Measurements from ENCODE around the gene HADHB.

Gene HADHB

DNA sequence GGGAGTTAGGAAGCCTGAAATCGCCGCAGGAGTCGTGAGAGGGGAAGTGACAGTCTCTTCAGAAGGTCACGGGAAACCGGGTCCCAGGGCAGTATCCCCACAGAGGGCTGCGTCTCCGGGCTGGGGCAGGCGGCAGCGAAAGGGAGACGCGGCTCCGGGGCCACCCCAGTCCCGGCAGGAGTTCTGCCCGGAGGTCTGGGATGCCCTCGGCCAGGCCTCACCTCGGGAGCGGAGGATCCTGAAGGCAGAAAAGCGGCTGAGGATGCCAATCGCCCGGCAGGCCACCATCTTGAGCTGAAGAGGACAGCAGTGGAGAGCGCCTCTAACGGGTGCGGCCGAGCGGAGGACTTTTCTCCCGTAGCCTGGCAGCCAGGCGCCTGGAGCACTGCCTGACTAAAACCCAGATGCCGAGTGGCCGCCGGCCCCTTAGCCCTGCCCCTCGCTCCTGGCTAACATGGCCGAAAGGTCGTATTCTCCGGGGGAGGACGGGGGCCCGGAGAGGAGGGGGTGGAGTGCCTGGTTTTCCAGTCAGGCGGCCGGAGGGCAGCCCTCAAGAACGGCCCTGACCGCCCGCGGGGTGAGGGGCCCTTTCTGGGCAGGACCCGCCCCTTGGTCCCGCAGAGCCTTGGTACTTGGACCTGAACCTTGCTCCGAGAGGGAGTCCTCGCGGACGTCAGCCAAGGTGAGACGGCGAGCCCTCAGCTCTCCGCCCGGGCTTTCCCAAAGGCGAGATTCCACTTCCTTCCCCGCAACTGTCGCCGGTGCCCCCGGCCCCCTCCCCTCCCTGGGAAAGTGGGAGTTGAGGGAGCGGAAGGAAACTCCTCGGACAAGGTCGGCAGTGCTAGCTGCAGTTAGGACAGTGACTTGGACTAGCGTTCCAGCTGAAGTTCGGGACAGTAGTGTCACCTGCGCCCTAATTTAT lies at the start of gene HADHB, which contains the start of gene HADHA:
TSS of gene HADHB (plus strand) at position 631 of the 922 bp plus-strand sequence. CDS start 9,316 bp downstream, outside the sequence.
TSS of gene HADHA (minus strand) at position 324 of the 922 bp plus-strand sequence. CDS start at position 288, 36 bp downstream.
- peak; percentile 70 for DNase-seq

GRCh38 chr2:26195040-26195984 lies 49.4 kb upstream of the HADHB start:
- no peak for DNase-seq

- DNase-seq, result no peak
These were observed 47.9 kb upstream of the HADHB start for GRCh38 chr2:26196683-26197418.

DNA sequence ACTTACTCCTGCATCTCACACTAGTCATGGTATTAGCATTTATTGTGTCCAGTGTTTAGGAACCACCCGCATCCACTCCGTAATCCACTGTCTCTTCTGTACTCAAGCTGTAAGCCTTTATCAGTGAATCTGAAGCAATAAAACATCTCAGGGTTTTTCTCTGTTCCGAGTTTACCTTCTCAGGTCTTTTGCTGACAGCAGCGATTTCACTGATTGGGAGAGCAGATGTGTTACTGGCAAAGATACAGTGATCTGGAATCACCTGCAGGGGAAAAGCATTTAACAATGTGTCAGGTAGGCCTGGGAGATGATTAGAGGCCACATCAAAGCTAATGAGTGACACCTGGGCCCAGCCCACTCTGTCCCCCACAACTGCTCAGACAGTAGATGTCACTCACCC lies 47.2 kb upstream of the HADHB start:
- DNase-seq, result no peak

- no peak for DNase-seq
These were observed 41.7 kb upstream of the HADHB start for GRCh38 chr2:26202981-26203490.

GRCh38 chr2:26203906-26204305 lies 40.8 kb upstream of the HADHB start:
- no peak for DNase-seq

- no peak for DNase-seq
These were observed 32.7 kb upstream of the HADHB start for GRCh38 chr2:26212011-26212410.

DNA sequence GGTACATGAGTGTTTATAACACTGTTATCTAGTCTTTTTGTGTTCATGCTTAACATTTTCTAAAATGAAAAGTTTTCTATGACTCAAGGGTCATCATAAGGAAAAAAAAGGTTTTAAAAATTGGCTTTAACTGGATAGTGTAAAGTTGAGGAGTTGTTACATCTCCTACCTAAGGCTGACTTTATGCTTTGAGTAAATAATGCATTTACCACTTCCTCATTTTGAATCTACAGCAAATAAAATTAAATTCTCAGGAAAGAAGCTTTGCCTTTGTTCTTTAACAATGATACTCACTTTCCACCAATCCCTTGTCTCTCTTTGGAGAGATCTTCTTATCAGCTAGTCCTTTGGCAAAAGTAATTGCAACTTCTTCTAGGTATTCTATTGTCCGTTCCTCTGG lies 30.0 kb upstream of the HADHB start:
- DNase-seq, result no peak

DNA sequence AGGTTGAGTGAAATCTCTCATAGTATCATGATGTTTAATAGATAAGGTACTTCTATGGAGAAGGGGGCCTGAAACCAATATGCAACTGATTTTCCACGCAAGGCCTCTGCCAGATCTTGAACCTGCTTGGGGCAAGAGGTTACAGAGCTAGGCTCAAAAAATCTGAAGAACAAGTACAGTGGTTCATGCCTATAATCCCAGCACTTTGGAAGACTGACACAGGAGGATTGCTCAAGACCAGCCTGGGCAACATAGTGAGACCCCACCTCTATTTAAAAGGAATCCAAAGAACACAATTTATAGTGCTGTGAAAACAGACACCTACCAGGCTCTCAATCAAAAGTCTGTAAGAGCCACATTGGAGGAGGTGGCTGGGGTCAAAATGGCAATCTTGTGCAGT lies 28.9 kb upstream of the HADHB start:
- no peak for DNase-seq

- DNase-seq, result no peak
These were observed 28.2 kb upstream of the HADHB start for GRCh38 chr2:26216587-26216986.

- DNase-seq, result no peak
These were observed 27.0 kb upstream of the HADHB start for GRCh38 chr2:26217720-26218119.

- no peak for DNase-seq
These were observed 21.7 kb upstream of the HADHB start for GRCh38 chr2:26223018-26223417.

GRCh38 chr2:26224095-26224494 lies 20.6 kb upstream of the HADHB start:
- no peak for DNase-seq

GRCh38 chr2:26229595-26229994 lies 15.1 kb upstream of the HADHB start:
- DNase-seq, result no peak

GRCh38 chr2:26230806-26231205 lies 13.9 kb upstream of the HADHB start:
- DNase-seq, result no peak

GRCh38 chr2:26235089-26235488 lies 9.7 kb upstream of the HADHB start:
- DNase-seq, result no peak

- no peak for DNase-seq
These were observed 6.9 kb upstream of the HADHB start for GRCh38 chr2:26237868-26238267.

GRCh38 chr2:26238311-26238958 lies 6.3 kb upstream of the HADHB start:
- no peak for DNase-seq

GRCh38 chr2:26241928-26242436 lies 2.8 kb upstream of the HADHB start:
- DNase-seq, result no peak

GRCh38 chr2:26243470-26244308 lies 1.1 kb upstream of the HADHB start:
- DNase-seq, result no peak

DNA sequence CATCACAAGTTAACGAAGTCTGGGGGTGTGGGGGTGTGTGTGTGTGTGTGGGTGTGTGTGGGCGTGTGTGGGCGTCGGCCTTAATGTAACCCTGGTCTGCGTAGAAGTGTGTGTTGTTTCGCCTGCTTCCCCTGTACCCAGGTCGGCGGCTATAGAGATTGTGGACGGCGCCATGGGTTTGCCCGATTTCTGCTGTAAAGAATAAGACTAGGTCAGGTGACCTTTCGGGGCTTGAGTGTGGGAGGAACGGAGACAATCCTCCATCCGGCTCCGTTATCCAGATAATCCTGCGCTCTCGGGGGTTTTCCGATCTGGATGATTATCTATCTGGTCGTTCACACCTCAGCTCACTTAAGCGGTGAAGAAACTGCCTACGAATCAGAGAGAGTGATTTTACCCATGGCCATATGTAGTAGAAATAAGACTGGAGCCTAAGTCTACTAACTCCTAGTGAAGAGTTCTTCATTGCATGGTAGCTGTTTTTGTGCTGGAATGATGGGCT lies 543 bp downstream of the HADHB start:
- DNase-seq, result no peak

Measured in NCI-H1436 treated with DMSO at 0.1 percent for 48 hours (cell line).